GM12865 (cell line): Measurements from ENCODE around the gene GNB3.
"Not testable (repeated sequence)": the region's sequence is repeated elsewhere in the genome, so short reads cannot be mapped to it uniquely, and the experiment has no call there.

ENCODE experiments used
- DNase-seq: peaks from one replicate; pipeline ENCODE4 v3.0.0; 2010; ENCODE audit warnings: low read depth
- H3K4me3 ChIP-seq: 2 replicates; pipeline ENCODE4 v1.5.1; 2011; ENCODE audit warnings: mild to moderate bottlenecking, low read depth, low read length, control low read depth
- TF ChIP-seq, protein P1 (sequence below): IDR thresholded peaks from 2 replicates; pipeline ENCODE4 v1.5.1; 2011; ENCODE audit warnings: low read length, control low read depth, low read depth, inconsistent platforms; ENCODE audit not compliant: insufficient read depth; ENCODE audit errors: missing control alignments

Gene GNB3

DNA sequence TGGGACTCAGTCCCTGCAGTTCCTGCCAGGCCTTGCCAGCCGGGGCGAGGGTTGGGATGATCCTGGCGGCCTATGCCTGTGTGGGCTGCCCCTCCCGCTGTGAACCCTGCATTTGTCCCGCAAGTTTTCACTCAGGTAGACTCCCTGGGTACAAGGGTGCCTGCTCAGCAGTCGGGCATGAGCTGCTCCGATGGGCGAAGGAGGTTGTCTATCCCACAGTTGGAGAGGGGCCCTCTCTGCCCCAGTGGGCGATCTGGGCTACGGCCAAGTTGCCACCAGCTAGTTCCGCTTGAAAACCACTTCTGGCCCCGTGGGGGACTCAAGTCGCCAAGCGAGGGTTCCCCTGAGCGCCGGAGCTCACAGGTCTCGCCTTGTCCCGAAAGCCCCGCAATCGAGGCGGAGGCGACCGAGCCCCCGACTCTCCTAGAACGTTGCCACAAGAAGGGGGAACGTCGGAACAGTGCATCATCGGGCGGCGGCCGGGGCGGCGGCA is 26.2 kb downstream of the GNB3 start:
- peak overlapping the region; percentile 97 for H3K4me3 ChIP-seq
- TF ChIP-seq, protein P1, sequence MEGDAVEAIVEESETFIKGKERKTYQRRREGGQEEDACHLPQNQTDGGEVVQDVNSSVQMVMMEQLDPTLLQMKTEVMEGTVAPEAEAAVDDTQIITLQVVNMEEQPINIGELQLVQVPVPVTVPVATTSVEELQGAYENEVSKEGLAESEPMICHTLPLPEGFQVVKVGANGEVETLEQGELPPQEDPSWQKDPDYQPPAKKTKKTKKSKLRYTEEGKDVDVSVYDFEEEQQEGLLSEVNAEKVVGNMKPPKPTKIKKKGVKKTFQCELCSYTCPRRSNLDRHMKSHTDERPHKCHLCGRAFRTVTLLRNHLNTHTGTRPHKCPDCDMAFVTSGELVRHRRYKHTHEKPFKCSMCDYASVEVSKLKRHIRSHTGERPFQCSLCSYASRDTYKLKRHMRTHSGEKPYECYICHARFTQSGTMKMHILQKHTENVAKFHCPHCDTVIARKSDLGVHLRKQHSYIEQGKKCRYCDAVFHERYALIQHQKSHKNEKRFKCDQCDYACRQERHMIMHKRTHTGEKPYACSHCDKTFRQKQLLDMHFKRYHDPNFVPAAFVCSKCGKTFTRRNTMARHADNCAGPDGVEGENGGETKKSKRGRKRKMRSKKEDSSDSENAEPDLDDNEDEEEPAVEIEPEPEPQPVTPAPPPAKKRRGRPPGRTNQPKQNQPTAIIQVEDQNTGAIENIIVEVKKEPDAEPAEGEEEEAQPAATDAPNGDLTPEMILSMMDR, result no peak
- DNase-seq, result no peak

DNA sequence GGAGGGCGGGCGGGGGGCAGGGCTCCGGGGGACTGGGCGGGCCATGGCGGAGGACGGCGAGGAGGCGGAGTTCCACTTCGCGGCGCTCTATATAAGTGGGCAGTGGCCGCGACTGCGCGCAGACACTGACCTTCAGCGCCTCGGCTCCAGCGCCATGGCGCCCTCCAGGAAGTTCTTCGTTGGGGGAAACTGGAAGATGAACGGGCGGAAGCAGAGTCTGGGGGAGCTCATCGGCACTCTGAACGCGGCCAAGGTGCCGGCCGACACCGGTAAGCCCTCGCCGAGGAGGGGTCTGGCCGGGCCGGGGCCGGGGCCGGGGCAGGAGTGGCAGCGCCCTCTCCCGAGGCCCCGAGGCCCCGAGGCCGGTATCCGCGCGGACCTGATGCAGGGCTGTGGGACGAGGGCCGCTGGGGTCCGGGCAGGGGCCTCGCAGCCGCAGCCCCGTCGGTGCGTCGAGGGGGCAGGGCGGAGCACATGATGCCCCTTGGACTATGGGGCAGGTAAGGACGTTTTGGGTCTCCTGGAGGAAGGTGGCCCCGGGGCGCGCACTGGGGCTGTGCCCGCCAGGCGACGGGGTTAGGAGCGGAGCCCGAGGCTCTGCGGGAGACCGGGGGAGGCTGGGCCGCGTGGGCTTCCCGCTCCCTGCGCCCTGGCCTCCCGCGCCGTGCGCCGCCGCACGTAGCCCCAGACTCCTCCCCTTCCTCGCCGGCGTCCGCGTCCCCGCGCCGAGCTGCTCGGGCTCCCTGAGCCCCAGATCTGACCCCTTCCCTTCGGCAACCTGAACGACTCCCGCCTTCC is 26.9 kb downstream of the GNB3 start, which contains the start of gene TPI1:
TSS of gene TPI1 (plus strand) at position 119 of the 798 bp plus-strand sequence. CDS start at position 155, 36 bp downstream.
- TF ChIP-seq, protein P1, result no peak
- DNase-seq, result peak; percentile 92
- H3K4me3 ChIP-seq, result peak within 1 kb of the TSS; percentile 97

DNA sequence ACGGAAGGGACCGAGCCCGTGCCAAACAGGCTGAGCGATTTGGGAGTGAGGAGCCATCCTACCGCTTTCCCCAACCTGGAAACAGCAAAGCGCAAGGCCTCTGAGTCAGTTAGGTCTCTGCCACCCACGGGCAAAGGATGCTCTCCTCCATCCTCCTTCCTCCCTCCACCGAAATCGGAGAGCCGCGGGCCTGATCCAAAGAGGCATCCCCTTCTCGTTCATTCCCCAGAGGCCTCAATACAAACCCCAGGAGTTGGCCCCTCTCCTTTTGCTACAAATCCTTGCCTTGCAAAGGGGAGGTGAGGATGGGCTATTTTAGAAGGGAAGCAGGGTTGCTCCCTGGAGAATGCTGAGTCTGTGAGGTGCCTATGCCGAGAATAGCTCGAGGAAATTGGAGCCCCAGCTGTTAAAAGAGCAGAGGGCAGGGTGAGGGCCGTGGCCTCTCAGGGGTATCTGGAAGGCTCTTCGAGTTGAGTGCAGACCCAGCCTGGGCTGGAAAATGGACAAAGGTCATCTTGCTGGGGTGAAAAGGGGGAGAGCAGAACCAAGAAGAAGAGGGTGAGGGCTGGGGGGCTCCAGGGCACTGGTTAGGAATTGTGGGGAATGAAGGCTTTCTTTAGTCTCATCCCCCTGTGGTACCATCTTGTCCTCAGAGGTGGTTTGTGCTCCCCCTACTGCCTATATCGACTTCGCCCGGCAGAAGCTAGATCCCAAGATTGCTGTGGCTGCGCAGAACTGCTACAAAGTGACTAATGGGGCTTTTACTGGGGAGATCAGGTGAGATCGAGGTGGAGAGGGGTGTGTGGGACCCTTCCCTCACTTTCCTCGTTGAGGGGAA is 27.7 kb downstream of the GNB3 start:
- TF ChIP-seq, protein P1, result no peak
- DNase-seq, result no peak
- H3K4me3 ChIP-seq, result peak overlapping the region; percentile 97

DNA sequence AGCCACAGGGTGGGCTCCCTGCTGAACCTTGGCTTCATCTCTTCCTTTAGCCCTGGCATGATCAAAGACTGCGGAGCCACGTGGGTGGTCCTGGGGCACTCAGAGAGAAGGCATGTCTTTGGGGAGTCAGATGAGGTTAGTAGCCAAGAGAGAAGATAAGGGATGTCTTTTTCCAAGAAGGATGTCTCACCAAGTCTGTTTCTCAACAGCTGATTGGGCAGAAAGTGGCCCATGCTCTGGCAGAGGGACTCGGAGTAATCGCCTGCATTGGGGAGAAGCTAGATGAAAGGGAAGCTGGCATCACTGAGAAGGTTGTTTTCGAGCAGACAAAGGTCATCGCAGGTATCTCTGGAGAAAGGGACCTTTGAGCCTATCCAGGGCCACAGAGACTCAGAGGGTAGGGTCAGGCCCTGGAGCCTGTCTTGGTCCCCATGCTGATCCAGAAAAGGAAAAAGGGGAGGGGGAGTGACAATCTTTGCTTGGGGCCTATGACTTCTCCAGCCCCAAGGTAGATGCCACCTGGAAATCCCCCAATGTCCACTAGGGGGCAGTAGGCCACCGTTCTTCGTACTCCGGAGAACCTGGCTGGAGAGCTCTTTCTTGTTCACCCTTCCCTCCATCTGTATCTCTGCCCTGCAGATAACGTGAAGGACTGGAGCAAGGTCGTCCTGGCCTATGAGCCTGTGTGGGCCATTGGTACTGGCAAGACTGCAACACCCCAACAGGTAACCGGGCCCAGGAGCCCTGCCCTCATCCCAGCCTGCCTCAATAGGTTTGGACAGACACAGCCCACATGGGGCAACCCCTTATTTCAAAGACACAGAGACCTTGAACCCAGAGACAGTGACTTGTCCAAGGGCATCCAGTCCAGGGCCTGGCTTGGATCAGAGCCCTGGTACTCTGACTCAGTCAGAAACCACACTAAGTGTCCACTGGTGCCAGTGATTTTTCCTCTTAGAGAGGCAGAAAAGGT is 28.6 kb downstream of the GNB3 start:
- DNase-seq, result peak; percentile 85
- H3K4me3 ChIP-seq, result peak overlapping the region; percentile 97
- TF ChIP-seq, protein P1, result peak; percentile 90

DNA sequence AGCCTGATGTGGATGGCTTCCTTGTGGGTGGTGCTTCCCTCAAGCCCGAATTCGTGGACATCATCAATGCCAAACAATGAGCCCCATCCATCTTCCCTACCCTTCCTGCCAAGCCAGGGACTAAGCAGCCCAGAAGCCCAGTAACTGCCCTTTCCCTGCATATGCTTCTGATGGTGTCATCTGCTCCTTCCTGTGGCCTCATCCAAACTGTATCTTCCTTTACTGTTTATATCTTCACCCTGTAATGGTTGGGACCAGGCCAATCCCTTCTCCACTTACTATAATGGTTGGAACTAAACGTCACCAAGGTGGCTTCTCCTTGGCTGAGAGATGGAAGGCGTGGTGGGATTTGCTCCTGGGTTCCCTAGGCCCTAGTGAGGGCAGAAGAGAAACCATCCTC is 29.6 kb downstream of the GNB3 start:
- H3K4me3 ChIP-seq, DNase-seq: not testable (repeated sequence)

DNA sequence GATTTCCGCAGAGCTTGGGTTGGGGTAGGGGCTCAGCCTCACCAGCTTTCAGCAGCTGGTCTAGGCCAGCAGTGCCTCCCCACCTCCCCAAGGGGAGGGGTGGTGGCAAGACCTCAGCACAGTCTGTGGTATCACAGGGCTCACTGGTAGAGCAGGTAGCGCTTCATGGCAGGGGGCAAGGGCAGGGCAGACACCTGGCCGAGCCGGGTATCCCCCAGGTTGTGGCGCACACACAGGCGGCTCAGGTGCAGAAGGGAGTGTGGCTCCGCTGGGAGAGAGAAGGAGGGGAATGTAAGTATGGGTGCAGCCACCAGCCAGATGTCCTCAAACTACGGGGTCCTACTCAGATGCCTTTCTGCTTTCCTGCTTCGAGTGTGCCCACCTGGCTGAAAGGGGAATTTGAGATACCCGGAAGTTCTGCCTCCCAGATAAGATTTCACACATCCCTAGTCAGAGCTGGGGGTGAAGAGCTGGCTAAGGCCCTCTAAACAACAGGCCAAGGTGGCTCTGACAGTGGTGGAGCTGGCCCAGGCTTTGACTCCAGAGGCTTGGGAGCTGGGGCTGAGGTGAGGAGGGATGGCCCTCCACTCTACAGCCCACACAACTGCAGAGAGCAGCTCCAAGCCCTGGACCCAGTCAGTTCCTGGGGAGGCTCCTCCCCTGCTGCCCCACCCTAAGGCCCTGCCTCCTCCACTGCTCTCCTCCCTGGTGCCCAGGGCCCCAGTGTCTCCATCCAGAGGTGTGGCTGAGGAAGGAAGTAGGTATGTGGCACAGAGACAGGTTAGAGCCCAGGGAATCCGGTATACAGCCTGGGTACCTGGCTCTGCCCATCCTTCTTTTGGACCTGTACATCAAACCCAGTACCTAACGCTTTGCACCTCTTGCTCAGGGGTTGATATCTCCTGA is 30.6 kb downstream of the GNB3 start:
- peak overlapping the region; percentile 96 for H3K4me3 ChIP-seq
- peak; percentile 55 for DNase-seq
- TF ChIP-seq, protein P1, result no peak
